Right atrium auricular region (tissue), 2 donors: ENCODE measurements around the gene GPR35. TPM values are rescaled to one million over a fixed set of nuclear protein-coding genes. Genes with fewer than 3 reads are reported as not detected.
A peak's percentile ranks its signal among the peaks of the same experiment; 100 is the strongest.

ENCODE experiments used
- DNase-seq: peaks from one replicate; pipeline ENCODE4 v3.0.0-alpha.2; 2019; ENCODE audit warnings: low spot score
- H3K27ac ChIP-seq, 2 donors: fragments of 200-600 bp; sonication (generic); 1 replicate in 1 of 2; 2 replicates in 1 of 2; pipeline ENCODE4 v1.5.1; 2016 to 2019
- H3K27me3 ChIP-seq, 2 donors: fragments of 200-600 bp; sonication (generic); one replicate each; pipeline versions ENCODE4 v1.5.1 to v1.6.0; 2017 to 2019
- H3K36me3 ChIP-seq: fragments of 200-600 bp; sonication (generic); one replicate; pipeline ENCODE4 v1.5.1; 2016
- H3K4me1 ChIP-seq, 2 donors: fragments of 200-600 bp; sonication (generic); one replicate each; pipeline versions ENCODE4 v1.5.1 to v1.6.0; 2017 to 2019
- H3K4me3 ChIP-seq, 2 donors: fragments of 200-600 bp; sonication (generic); 1 replicate in 1 of 2; 2 replicates in 1 of 2; pipeline ENCODE4 v1.5.1; 2017 to 2019; ENCODE audit warnings: mild to moderate bottlenecking in 1 of 2, moderate library complexity in 1 of 2
- H3K9me3 ChIP-seq, 2 donors: fragments of 200-600 bp; sonication (generic); one replicate each; pipeline ENCODE4 v1.5.1; 2019
- CTCF ChIP-seq, 2 donors: fragments of 200-600 bp; sonication (generic); IDR thresholded peaks; one replicate each; pipeline ENCODE4 v1.5.1; 2019; ENCODE audit warnings: antibody characterized with exemption in 2 of 2
- total RNA-seq, 2 donors: library from RNA; depleted of rRNA; stranded (reverse); fragments of >200 nt; gene quantifications; one replicate each; pipeline ENCODE4 v1.1.0, GENCODE V29; 2016

GPR35 gene
- total RNA-seq, 2 donors from 2014 or later = 0.56 to 0.86 TPM

GRCh38 chr2:240601831-240602160, 23.5 kb upstream of the GPR35 start:
- H3K4me3 ChIP-seq = no peak overlapping the region
- DNase-seq = no peak
- H3K27ac ChIP-seq = no peak overlapping the region

GRCh38 chr2:240602266-240603050, 22.8 kb upstream of the GPR35 start:
- no peak for TF ChIP-seq CTCF (IDR thresholded peaks at IDR 0.05)
- H3K27me3 ChIP-seq = no peaks in the 10 kb centered on the region
- H3K4me3 ChIP-seq = no peak overlapping the region
- no peak overlapping the region for H3K27ac ChIP-seq
- no peaks in the 10 kb centered on the region for H3K9me3 ChIP-seq
- no peak for DNase-seq
- peaks cover 0 to 9% of the 10 kb centered on the region in 2 donors for H3K4me1 ChIP-seq
- peaks cover 18% of the 10 kb centered on the region for H3K36me3 ChIP-seq

More at GRCh38 chr2:240601831-240602160, 23.5 kb upstream of the GPR35 start:
- no peaks in the 10 kb centered on the region for H3K27me3 ChIP-seq
- peaks cover 0 to 14% of the 10 kb centered on the region in 2 donors for H3K4me1 ChIP-seq
- no peak for TF ChIP-seq CTCF (IDR thresholded peaks at IDR 0.05)
- no peaks in the 10 kb centered on the region for H3K9me3 ChIP-seq
- peaks cover 18% of the 10 kb centered on the region for H3K36me3 ChIP-seq

- Histone ChIP-seq H3K27ac (no peak overlapping the region), H3K36me3 (peaks cover 10% of the 10 kb centered on the region), H3K4me3 (no peak overlapping the region), H3K27me3 (no peaks in the 10 kb centered on the region), H3K9me3 (no peaks in the 10 kb centered on the region), H3K4me1 (peaks cover 0 to 9% of the 10 kb centered on the region in 2 donors)
- TF ChIP-seq CTCF (IDR thresholded peaks at IDR 0.05) = no peak
- no peak for DNase-seq
Measured at GRCh38 chr2:240603081-240603835, 22.0 kb upstream of the GPR35 start.

GRCh38 chr2:240603846-240604245, 21.4 kb upstream of the GPR35 start:
- Histone ChIP-seq H3K36me3 (peaks cover 4% of the 10 kb centered on the region), H3K27ac (no peak overlapping the region), H3K4me3 (no peak overlapping the region), H3K27me3 (no peaks in the 10 kb centered on the region), H3K4me1 (peaks cover 0 to 9% of the 10 kb centered on the region in 2 donors), H3K9me3 (no peaks in the 10 kb centered on the region)
- TF ChIP-seq CTCF (IDR thresholded peaks at IDR 0.05) = no peak
- DNase-seq = no peak

- Histone ChIP-seq H3K4me3 (no peak overlapping the region), H3K27ac (no peak overlapping the region), H3K27me3 (no peaks in the 10 kb centered on the region), H3K36me3 (no peaks in the 10 kb centered on the region), H3K4me1 (peaks cover 0 to 9% of the 10 kb centered on the region in 2 donors), H3K9me3 (no peaks in the 10 kb centered on the region)
- peak; percentile 75 for DNase-seq
- peak; percentile 58 to 69 for TF ChIP-seq CTCF (IDR thresholded peaks at IDR 0.05)
Measured at GRCh38 chr2:240604291-240604938, 20.9 kb upstream of the GPR35 start.
